LNCAP (cell line): ENCODE data around the gene CCDC194.
A peak's percentile ranks its signal among the peaks of the same experiment; 100 is the strongest.

Experiments used
- TF ChIP-seq, protein P1 (sequence below): fragments of 450-650 bp; IDR thresholded peaks from 2 replicates; pipeline ENCODE4 v1.5.1; 2017; ENCODE audit warnings: mild to moderate bottlenecking

Gene CCDC194

DNA sequence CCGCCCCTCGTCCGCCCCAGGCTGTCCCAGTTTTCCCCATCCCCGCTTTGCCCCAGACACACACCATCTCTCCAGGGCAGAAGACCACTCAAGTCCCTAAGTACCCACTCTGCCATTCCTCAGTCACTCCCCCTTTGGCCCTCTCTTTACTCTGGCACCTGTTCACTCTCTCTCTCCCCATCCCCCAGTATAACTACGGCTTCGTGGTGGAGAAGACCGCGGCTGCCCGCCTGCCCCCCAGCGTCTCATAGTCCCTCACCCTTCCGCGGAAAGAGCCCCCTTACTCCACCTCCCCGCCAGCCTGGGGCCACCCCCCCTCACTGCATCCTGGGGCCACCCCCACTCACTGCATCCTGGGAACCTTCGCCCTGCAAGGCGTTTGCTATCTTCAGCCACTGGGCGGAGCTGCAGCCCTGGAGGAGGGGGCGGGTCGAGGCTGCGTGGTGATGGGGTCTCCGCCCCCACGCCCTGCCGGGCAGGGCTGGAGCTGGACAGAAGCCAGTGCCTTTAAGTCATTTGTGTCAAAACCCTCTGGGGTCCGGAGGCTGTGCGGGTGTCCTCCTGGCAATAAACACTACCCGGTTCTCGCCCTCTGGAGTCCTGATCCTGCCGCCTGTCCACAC, 30.9 kb upstream of the CCDC194 start:
- TF ChIP-seq, protein P1, sequence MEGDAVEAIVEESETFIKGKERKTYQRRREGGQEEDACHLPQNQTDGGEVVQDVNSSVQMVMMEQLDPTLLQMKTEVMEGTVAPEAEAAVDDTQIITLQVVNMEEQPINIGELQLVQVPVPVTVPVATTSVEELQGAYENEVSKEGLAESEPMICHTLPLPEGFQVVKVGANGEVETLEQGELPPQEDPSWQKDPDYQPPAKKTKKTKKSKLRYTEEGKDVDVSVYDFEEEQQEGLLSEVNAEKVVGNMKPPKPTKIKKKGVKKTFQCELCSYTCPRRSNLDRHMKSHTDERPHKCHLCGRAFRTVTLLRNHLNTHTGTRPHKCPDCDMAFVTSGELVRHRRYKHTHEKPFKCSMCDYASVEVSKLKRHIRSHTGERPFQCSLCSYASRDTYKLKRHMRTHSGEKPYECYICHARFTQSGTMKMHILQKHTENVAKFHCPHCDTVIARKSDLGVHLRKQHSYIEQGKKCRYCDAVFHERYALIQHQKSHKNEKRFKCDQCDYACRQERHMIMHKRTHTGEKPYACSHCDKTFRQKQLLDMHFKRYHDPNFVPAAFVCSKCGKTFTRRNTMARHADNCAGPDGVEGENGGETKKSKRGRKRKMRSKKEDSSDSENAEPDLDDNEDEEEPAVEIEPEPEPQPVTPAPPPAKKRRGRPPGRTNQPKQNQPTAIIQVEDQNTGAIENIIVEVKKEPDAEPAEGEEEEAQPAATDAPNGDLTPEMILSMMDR: 0 out of 2 replicates have a peak, but pooled peaks have one; percentile 15

- TF ChIP-seq, protein P1: no peak
Observed at GRCh38 chr19:17423429-17424208, 29.6 kb upstream of the CCDC194 start.

DNA sequence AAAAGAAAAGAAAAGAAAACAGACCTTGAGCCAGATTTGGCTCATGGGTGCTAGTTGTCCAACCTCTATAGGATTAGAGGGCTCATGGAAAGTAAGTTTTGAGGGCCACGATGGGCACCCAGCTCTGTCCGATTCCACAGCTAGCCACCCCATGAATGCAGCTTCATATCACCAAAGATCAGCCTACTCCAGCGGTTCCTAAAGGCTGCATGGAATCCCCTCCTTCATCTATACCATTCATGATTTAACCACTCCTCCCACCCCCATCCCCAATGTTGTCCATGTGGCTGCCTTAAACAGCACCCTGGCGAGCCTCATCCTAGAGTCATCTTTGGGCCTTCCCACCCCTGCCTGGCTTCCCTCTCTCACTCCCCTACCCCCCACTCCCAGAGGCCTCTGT, 27.9 kb upstream of the CCDC194 start:
- TF ChIP-seq, protein P1: no peak

DNA sequence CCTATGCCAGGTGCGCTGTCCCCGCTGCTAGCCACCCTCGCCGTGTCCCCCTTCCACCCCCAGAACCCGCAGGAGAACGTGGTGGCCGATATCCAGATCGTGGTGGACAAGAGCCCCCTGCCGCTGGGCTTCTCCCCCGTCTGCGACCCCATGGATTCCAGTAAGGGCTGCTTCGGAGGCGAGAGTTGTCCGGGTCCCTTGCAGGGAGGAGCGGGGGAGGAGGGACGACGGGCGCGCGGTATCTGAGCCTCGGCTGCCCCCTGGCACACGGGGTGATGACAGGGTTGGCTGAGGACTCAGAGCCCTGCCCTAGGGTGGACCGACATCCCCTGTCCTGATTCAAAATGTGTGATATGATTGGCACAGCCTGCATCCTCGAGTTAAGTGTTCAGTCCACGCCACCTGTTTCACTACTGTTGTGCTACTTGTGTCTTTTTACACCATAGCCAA, 26.5 kb upstream of the CCDC194 start:
- TF ChIP-seq, protein P1: no peak

- TF ChIP-seq, protein P1: no peak
Observed at GRCh38 chr19:17419621-17420474, 25.9 kb upstream of the CCDC194 start, which contains the start of gene MVB12A. Gene MVB12A (plus strand): TSS chr19:17420047. CDS start chr19:17420136, 89 bp downstream.

- TF ChIP-seq, protein P1: no peak
Observed at GRCh38 chr19:17419154-17419620, 25.2 kb upstream of the CCDC194 start.

DNA sequence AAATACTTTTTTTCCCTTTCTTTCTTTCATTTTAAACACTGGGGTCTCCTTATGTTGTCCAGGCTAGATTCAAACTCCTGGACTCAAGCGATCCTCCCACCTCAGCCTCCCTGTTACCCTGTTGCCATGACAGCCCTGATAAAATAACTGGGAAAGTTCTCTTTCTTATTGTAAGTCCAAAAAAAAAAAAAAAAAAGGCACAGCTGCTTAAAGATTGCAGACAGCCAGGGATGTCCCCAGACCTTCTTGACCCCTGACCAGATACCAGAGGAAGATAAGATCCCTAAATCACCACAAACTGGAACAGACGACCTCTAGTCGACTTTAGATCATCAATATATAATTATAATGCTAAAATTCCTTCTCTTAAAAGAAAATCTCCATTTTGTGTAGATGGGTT, 24.7 kb upstream of the CCDC194 start:
- TF ChIP-seq, protein P1: no peak
